Hematopoietic multipotent progenitor cell treated with erythropoietin and hydrocortisone succinate and interleukin-3 and kit ligand, for 4 days (in vitro differentiated cells): Measurements from ENCODE around the gene RASGRF2.
"Not testable (repeated sequence)": the region's sequence is repeated elsewhere in the genome, so short reads cannot be mapped to it uniquely, and the experiment has no call there.

Experiments
- DNase-seq: peaks from one replicate; pipeline ENCODE4 v3.0.0-alpha.2; 2015

Gene RASGRF2

DNA sequence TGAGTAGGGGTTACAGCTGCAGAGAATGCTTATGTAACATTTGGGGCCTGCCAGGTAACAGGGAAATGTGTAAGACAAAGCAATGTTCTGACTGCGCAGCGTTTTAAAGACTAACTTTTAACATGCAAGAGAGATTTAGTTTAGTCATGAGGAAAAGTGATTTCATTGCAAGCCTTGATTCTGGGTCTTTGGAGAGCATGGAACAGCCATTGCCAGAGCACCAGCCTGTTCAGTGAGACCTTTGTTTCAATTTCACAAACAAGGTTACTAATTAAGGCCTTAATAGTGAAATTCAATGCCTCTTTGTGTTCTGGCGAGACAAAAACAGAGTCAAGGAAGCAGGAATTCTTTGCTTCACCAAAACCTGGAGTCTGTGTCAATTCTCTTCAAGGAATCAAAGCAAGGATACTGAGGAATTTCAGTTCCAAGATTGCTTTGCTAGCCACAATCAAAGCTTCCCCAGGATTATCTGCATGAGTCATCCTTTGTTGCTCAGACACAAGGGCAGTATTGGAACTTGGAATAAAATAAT, 287.3 kb downstream of the RASGRF2 start:
- no peak for DNase-seq

DNA sequence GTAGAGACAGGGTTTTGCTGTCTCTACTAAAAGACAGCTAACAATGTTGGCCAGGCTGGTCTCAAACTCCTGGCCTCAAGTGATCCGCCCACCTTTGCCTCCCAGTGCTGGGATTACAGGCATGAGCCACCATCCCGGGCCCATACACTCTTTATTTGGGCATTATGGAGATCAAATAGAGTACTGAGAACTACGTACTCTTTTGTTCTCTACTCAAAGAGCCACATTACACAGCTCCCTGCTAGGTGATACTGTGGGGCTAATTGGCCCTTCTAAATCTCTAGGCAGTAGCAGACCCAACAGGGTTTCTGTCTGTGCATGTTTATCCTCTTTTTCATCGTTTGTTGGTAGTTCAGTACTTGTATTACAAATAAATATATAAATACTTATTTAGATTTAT, 289.1 kb downstream of the RASGRF2 start:
- DNase-seq = no peak

DNA sequence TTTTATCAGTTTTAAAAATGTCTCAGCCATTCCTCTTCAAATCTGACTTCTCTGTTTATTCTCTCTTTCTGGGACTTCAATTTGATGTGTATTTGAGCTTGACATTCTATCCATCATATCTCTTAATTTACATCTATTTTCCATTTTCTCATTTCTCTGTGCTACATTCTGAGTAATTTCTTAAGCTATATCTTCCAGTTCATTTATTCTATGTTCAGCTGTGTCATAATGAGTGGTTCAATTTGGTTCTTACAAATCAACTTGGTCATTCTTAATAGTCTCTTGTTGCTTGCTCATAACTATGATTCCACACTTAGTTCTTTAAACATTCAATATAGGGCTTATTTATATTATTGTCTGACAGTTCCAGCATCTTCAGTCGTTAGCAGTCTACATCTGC, 289.8 kb downstream of the RASGRF2 start:
- DNase-seq = no peak

DNA sequence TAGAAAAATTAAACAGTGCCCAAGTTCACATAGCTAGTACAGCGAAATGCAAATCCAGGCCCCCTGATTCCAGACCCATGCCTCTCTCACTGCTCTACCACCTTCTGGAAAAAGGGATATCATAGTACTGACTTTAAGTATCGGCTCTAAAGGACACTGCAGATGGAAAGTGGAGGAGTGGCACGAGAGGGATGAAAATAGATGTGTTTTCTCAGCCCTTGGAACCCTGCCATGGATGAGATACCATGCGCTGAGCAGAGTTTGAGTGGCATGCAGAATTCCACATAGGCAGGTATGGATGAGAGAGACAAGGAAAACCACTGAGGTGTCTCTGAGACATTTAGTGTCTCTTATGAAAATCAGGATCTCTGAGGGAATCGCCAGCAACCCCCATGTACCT, 291.8 kb downstream of the RASGRF2 start:
- no peak for DNase-seq

DNA sequence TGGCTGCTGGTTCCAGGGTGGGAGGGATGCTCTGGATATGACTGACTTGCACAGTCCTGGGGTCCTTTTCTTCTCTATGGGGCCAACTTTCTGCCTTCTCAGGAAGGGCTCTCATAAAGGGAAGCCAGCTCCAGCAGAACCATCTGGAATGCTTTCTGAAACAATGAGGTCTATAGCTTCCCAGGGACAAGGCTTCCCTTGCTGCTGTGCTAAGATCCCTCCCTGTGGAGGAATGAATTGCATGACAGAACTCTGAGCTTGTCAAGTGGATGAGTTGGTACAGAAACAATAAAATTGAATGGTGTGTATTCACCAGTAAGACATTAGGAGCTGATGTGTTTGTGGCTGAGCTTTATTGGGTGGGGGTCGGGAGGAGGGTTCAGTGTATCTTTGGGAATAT, 292.7 kb downstream of the RASGRF2 start:
- DNase-seq = no peak

DNA sequence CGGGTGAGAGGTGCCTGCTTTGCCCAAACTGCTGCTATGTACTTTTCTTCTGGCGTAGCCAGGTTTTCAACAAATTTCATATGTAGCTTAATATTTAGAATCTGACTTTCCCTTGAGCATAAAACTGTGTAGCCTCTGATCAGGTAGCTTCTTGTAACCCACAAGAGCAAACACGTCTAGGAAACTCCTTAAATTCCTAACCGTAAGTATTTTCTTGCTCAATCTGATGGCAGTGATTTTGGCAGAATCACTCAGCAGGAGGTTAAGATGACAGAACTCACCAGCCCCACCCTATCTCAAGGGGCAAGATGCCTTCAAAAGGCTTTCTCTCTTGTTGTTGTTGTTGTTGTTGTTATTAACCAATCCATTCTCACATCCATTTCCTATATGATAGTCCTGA, 293.7 kb downstream of the RASGRF2 start:
- no peak for DNase-seq

DNA sequence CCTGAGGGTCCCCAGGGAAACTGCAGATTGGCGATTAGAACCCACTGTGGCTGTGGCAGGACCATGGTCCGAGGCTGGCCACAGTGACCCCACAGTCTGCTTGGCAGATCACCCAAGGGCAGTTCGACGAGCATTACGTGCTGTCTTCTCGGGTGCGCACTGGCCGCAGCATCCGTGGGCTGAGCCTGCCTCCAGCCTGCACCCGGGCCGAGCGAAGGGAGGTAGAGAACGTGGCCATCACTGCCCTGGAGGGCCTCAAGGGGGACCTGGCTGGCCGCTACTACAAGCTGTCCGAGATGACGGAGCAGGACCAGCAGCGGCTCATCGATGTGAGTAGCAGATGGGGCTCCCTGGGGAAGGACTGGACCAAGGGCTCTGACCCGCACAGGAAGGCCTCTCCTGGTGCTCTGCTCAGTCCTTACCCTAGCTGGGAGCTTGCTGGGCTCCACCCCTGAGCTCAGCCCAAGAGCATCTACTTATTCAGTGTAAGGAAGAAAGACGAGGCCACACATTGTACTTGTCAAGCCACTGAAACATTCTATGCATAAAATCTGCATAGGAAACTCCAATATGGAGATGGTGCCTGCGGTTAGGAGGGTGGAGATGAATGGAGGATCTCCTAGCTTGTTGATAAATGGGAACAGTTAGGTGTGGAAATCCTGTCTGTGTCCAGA, 294.9 kb downstream of the RASGRF2 start:
- no peak for DNase-seq

DNA sequence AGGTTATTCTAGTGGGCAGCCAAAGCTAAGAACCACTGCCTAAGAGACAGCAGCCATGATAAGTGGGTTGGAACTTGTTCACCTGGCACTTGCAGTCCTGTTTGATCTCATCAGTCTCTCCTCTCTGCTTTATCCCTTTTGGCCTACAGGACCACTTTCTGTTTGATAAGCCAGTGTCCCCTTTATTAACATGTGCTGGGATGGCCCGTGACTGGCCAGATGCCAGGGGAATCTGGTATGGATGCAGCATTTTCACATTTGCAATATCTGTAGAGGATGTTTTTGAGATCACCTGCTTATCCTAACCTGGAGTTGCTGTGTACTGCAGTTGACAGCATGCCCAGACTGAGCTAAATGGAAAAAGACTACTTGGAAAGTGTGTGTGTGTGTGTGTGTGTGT, 296.6 kb downstream of the RASGRF2 start:
- no peak for DNase-seq

DNA sequence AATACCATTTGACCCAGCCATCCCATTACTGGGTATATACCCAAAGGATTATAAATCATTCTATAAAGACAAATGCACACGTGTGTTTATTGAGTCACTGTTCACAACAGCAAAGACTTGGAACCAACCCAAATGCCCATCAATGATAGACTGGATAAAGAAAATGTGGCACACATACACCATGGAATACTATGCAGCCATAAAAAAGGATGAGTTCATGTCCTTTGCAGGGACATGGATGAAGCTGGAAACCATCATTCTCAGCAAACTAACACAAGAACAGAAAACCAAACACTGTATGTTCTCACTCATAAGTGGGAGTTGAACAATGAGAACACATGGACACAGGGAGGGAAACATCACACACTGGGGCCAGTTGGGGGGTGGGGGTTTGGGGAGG, 302.6 kb downstream of the RASGRF2 start:
- DNase-seq = not testable (repeated sequence)

DNA sequence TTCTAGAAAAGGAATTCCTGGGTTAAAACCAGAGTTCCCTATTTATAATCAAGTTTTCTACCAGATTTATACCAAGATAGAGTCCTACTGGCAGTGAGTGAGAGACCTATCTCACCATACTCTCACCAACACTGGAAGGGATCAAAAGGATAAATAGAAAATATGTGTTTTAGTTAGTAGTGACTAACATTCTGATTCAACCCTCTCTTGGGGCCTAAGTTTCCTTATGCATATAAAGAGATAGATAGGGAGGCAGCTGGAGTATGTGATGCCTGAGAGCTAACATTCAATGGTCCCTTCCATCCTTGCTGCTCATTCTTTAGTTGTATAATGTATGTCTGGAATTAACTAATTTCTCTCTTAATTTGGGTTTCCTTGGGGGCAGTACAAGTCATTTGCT, 304.9 kb downstream of the RASGRF2 start:
- DNase-seq = no peak

DNA sequence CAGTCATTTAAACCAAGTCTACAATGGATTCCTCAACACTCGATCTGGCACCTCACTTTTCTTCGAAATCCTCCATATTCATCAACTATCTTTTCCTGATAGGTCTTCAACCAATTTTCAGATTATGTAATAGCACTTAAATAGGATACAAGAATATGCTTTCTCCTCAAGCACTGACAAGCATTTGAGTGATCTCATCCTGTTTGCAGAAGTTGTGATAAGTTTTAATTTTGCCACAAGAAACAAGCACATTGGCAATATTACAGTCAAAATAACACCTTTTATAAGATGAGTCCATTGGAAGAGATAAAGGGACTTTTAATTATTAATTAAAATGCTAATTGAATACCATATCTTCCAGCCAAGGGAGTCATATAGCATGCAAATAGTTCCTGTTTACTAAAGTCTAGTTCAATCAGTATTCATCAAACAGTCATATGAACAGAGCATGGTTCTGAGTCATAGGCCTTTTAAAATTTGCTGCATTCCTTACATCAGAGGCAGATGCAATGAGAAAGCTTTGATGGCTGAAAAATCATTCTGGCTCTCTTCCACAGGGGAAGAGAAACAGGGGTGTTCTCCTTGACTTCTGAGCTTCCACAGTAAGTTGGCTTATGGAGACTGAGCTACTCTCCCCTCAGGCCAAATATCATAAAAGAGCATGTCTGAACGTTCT, 308.5 kb downstream of the RASGRF2 start:
- no peak for DNase-seq

DNA sequence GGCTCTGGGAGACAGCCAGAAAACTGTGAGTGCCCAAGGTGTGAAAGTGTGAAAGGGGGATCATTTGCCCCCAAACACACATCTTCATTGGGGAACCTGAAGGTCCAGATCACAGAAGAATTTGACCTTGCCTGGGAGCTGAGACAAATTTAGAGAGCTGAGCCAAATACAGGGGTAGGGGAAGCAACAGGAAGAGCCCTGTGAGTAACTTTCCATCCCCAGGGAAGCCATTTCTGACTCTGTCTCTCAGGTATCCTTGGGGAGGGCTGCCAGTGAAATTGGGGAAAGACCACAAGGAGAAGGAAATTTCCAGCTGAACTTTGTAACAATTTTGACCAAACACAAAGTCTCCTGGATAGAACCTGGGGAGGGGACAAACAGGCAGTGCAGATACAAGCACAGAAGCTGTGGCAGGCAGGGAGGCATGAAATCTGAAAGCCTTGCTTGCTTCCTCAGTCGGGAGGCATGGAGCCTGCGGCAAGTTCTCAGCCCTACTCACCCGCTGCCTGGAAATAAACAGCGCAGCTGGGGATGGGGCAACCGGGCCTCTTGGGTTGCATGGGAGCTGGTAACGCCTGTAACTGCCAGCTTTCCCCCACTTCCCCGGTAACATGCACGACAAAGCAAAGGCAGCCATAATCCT, 309.7 kb downstream of the RASGRF2 start:
- no peak for DNase-seq

DNA sequence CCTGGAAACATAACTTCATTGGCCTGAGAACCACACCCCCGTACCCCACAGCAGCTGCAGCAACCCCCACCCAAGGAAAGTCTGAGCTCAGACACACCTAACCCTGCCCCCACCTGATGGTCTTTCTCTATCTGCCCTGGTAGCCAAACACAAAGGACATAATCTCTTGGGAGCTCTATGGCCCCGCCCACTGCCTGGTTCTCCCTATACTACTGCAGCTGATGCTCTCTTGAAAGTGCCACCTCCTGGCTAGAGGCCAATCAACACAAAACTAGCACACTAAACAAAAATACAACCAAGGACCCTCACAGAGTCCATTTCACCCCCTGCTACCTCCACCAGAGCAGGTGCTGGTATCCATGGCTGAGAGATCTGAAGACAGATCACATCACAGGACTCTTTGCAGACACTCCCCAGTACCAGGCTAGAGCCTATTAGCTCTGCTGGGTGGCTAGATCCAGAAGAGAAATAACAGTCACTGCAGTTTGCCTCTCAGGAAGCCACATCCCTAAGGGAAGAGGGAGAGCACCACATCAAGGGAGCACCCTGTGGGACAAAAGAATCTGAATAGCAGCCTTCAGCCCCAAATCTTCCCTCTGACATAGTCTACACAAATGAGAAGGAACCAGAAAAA, 310.3 kb downstream of the RASGRF2 start:
- peak; percentile 25 for DNase-seq
